Stimulated activated CD4-positive, alpha-beta T cell treated with anti-CD3 and anti-CD28 coated beads, Interleukin-1b, Interleukin-23, amount 100 ng/mL, for 48 hours (primary cell): ENCODE data around the gene MAD1L1.
A peak's percentile ranks its signal among the peaks of the same experiment; 100 is the strongest.

Experiments used
- DNase-seq: peaks from one replicate; pipeline ENCODE4 v3.0.0-alpha.2; 2020

MAD1L1 gene

DNA sequence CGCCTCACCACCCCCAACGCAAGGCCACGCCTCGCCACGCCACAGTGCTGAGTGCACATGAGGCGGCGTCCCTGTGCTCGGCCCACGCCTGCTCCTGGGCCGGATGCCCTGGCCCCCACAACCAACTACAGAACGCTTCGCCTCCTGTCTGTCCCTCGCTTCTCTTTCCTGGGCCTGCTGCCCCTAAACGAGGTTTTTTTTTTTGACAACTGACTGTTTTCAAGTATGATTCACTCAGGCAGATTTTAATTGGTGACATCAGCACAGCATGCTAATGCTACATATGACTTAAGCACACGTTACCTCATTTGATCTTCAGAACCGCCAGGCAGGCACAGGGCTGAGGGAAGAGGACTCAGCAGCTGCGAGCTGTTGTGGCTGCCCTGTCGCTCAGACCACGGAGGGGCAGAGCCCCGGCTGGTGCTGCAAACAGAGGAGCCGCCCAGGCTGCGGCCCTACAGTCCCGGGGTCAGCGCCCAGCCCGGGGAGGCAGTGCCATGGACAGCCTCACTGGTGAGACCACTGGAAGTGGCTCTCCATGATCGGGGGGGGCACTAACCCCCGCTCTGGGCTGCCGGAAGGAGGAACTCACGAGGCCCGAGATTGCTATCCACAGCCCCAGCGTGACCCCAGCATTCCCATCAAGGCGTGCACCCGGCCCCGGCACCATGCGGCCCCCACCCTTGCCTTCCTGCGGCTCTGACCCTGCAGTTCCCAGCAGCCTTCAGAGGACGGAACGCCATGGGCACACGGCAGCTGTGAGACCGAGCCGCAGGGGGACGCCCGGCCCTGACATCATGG is 212.8 kb downstream of the MAD1L1 start:
- DNase-seq: peak; percentile 47

GRCh38 chr7:2019461-2019710 is 213.4 kb downstream of the MAD1L1 start:
- no peak for DNase-seq

DNA sequence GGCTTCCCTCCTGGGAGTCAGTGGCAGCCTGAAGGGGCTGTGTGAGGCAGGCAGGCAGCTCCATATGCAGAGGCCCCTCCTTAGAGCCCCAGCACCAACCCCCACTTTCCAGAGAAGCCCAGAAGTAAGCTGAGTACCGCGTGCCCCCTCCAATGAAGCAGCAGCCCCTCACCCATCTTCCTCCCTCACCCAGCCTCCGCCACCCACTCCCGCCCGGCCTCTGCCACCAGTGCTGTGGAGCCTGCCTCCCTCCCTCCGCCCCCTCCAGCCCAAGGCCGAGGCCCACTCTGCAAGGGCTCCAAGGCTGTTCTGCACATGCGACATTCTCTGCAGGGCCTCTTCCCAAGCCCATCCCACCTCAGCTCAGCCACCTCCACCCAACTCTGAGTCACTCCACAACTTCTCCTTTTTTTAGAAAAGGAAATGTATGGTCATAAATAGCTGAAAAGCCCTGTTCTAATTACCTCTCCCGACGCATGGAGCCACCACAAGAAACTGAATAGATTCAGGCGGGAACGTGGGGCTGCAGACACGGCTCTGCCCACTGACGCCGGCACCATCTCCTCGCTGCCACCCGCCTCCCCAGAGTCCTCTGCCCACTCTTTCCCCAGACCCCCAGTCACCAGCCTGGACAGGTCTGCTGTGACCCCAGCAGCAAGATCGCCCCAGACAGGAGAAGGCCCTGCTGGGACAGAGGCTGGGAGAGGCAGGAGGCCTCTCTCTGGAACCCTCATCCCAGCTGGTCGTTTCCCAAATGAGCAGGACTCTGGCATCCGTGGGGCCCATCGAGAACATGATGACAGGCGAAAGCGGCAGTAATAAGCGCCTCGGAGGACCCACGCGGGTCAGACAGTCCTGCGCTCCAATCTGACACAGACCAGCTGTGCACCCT is 213.9 kb downstream of the MAD1L1 start:
- no peak for DNase-seq

- no peak for DNase-seq
Observed at GRCh38 chr7:2017914-2018568, 214.7 kb downstream of the MAD1L1 start.

GRCh38 chr7:2017481-2017891 is 215.3 kb downstream of the MAD1L1 start:
- no peak for DNase-seq

DNA sequence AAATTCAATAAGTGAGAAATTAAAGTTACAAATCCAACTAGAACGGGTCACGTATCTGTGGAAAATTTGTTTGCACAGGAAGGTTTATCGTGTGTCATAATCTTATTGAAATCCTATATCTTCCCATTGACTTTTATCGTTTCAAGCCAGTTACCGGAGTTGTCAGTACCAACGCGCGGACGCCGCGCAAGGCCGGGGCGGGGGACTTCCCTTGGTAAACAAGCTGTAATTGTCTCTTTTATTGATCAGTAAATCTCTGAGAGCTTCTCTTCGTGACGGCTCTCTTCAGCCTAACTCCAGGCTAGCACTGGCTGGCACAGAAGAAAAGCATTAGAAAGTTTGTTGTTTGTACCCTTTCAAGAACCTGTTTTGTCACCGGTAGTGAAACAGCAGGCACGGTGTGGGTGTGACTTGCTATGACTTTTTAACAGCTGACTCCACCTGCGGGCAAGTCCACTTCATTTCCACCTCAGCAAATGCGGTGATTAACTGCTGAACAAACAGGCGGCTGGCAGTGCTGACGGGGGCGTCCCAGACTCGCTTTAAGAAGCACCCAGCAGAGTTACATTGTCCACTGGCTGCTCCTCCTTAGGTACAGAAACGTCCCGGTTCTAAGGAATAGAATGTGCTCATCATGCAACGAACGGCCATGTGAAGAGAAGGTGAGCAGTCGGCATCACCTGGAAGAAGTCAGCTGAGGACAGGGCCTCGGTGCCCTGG is 215.8 kb downstream of the MAD1L1 start:
- no peak for DNase-seq

GRCh38 chr7:2016021-2016631 is 216.6 kb downstream of the MAD1L1 start:
- DNase-seq: no peak

DNA sequence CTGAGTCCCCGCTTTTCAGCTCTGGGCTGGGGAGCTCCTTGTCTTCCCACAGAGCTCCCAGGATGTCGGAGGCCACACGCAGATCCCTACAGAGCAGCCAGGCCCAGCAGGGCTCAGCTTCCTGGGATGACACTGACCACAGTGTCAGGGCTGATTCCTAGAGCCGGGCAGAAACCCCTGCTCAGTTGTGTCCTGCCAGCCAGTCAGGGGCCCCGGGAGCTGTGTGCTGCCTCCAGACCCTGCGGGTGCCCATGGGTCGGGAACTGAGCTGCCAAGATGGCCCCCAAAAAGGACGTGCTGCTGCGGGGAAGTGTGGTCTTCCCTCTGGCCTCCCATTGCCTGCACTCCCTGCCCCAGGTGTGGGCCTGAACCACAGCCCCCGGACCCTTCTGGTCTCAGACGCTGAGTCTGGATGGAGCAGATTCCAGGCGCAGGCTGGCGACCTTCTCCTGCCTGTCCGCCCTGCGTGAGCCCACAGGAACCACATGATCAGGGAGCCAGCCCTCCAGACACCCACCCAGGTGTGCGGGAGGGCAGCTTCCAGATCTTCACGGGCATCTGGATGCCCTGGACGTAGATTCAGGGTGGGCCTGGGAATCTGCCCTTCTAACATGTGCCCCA is 217.4 kb downstream of the MAD1L1 start:
- no peak for DNase-seq

DNA sequence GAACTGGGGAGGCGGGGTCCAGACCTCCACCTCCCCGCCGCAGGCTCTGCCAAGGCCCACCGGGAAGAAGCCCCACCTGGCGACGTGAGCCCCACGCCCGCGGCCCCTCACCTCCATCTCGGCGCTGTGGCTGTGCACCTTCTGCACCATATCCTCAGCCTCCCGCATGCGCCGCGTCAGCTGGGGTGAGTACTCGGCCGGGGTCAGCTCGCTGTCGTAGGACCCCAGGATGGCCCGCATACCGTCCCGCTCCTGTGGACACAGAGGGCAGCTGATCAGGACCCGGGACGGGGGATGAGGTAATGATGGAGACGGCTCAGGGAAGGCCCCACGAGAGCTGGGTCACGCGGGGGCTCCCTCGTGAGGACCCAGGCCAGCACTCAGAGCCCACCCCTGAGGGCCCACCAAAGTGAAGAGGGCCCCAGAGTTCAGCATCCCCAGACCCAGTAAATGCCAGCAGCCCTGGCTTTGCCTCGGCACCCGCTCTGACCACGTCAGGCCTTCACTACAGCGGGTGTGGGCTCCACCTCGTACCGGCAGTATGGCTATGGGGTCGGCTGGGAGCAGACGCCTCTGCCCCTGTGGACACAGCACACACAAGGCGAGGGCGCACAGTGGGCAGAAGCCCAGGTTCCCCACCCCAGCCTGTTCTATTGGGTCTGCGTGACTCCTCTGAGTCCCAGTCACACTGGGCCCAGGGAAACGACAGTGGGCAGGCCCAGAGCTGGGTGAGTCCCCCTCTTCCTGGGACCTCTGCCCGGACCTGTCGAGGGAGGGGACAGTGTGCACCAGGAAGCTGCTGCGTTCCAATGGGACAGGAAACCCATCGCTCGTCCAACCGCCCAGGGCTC is 218.1 kb downstream of the MAD1L1 start:
- no peak for DNase-seq

GRCh38 chr7:2013381-2014311 is 219.1 kb downstream of the MAD1L1 start:
- DNase-seq: no peak

DNA sequence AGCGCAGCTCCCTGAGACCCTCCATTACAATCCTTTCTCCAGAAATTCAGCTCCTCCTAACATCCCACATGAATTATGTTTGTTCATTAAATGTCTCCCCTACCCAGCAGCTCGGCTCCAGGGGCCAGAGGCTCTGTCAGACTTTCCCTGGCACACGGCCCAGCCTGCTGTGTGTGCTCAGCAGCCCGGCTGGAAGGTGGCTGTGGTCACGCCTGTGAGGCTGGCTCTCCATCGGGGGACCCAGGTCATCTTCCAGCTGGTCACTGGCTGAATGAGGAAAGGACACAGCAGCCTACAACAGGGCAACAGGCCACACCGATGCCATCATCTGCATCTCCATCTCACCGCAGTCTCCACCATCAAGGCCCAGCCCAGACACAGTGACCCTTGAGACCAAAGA is 219.8 kb downstream of the MAD1L1 start:
- DNase-seq: no peak

DNA sequence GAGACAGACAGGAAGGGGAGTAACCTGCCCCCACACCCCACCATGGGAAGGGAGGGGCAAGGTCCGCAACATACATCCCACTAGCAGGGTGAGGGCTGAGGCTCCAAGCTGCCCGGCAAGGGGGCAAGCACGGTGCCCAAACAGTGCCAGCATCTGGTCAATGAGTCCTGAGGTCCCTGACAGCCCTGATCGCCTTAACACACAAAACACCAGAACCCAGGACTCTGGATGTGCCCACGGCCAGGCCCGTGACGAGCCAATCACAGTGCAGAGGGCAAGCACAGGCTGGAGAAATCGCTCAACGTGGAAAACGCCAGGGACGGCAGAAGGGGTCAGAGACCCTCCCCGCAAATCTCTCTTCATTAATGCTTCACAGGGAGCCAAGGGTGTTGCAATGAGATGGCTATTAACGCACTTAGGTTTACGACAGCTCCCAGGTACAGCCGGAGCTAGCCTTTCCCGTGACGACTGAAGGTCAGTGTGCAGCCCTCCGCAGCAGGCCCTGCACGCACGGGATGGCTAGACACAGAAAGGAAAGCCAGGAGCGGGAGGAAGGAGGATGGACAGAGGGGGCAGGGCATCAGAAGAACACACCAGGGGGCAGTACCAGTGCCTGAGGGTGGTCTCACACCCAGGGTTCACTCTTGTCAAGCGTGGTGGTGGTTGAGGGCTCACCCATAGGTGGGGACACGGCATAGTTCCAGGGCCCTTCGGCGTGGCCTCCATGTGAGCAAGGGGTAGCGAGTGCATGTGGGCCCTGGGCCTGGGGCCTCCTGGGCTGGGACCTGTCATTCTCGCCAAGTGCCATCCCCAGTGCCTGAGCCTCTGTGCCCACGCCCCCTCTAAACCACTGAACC is 220.5 kb downstream of the MAD1L1 start:
- DNase-seq: no peak

DNA sequence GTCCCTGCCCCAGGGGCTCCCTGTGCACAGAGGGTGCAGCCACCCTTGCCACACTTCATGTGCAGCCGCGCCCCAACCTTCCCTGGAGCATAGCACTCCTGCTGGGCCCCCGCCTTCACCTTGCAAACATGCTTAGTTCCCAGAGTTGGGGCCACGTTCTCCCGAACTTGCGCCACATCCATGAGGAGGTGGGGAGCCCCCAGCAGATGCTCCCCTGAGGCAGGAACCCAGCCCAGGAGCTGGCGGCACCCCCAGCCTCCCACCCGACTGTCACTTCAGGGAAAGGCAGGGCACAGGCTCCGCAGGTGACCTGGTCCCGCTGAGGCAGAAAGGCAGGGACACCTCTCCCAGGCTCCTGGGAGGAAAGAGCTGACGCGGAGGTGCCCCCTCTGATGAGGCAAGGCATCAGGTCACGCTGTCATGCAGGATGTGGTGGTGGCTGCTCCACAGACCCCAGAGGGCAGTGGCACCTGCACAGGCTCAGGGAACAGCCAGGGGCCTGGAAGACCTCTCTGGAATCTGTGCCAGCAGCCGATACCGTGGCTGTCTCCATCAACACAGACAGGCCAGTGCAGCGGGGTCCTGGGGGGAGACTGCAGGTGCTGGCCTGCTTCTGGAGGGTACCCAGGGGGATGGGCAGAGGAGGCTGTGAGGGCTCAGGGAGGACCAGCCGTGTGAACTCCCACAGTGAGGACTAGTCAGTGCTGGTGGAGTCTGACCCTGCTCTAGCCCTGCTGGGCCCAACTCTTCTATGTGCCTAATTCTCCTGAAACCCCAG is 221.3 kb downstream of the MAD1L1 start:
- no peak for DNase-seq

DNA sequence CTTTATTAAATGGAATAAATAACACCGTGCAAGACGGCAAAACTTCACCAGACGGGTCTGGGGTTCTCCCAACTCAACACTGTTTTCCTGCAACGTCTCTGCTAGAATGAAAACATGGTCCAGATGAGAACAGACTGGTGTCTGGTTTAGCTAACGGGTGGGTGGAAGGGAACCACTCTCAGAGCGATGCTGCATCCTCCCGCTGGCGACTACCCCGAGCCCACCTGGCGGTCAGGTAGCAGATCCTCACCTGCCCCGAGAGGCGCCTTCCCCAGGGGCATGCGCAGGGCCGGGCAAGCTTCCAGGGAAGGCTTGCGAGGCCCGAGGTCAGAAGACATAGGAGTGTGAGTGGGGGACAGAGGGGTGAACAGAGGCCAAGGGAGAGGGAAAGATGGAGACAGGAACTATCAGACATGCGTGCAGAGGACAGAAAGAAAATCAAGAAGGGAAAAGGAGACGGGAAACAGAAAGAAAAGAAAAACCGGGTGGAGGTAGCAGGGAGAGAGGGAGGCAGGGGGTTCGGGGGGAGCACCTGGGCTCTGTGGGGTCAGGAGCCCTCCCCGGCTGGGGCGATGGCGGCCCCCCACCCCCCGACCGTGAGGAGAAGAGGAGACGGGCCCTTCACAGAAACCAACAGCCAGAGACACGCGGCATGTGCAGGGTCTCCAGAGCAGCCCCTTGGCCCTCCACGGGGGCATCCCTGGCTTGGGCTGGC is 222.0 kb downstream of the MAD1L1 start:
- no peak for DNase-seq

GRCh38 chr7:2010101-2010500 is 222.6 kb downstream of the MAD1L1 start:
- DNase-seq: no peak

DNA sequence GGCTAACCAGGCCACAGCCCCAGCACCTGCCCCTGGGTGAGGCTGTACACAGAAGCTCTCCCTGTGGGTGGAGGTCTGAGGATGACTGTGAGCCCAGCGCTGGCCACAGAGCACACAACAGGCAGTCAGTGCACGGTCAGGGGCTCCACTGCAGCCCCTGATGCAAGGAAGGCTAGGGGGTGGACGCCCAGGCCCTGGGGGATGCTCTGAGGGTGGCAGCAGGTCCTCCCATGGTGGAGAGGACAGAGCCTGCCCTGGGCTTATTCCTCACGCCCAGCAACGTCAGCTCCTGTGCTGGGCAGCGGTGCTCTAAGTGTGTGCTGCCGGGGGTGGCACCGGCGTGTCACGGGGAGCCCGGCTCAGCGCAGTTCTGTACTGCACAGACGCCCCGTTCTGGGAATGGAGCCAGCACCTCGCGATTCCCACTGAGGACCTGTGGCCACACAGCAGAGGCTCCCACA is 223.2 kb downstream of the MAD1L1 start:
- DNase-seq: no peak

DNA sequence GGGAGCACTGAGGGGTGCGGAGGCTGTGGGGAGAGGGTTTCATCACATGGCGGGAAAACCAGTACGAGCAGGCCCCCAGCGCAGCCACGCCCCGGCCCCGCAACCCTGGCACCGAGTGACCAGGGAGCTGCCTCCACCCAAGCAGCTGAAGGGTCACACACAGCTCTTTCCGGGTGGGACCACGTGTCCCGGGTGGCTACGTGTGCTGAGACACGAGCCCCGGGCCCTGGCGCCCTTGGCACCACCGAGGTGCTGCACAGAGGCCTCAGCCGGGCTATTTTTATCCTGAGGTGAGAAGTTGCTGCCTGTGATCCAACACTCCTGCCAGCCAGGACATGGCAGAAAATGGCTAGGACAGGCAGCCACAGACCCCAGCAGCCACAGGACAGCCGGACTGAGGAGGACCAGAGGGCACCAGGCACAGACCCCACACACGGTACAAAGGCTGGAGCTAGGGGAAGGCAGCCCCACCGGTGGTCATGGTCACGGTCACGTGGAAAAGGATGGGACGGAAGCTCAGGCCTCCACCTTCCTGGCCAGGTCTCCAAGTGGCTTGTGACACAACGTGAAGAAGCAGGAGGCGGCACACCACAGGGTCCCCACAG is 223.7 kb downstream of the MAD1L1 start:
- no peak for DNase-seq
